Stimulated activated CD4-positive, alpha-beta T cell treated with anti-CD3 and anti-CD28 coated beads, Interleukin-2, amount 100 ng/mL, for 4 hours (primary cell): ENCODE results near the gene FAM222A.
A peak's percentile ranks its signal among the peaks of the same experiment; 100 is the strongest.

ENCODE experiments used
- DNase-seq: peaks from one replicate; pipeline ENCODE4 v3.0.0-alpha.2; 2020; ENCODE audit warnings: low read depth

The FAM222A gene

DNA sequence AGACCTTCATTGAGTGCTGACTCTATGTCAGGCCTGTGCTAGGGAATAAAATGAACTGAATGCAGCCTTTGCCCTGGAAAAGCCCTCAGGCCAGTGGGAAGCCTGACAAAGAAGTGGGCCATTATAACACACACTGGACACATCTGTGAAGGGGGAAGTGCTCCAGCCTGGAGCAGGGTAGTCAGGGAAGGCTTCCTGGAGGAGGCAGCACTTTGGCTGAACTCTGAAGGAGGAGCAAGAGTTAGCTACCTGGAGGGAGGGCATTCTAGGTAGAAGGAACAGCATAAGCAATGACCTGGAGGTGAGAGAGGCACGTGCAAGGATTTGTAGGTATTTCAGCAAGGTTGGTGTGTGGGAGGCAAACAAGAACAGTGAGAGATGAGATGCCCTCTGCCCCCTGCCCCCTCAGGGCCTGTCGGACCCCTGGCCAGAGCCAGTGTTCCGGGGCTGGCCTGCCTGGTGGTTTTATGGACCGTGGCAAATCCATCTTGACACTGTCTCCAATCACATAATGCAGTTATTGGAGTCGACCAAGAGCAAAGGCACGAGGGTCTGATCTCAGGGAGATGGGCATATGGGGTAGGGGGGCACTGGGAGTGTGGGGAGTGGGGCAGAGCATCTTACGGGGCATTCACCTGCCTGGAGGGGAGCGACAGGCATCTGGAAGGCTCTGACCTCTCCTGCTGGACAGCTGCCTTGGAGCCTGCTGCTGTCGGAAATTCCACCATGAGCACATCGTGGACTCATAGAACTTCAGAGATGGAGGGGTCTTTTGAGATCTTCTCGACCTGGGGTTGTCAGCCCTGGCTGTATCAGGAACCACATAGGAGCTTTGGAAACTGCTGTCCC is 2.7 kb upstream of the FAM222A start:
- DNase-seq, result no peak

DNA sequence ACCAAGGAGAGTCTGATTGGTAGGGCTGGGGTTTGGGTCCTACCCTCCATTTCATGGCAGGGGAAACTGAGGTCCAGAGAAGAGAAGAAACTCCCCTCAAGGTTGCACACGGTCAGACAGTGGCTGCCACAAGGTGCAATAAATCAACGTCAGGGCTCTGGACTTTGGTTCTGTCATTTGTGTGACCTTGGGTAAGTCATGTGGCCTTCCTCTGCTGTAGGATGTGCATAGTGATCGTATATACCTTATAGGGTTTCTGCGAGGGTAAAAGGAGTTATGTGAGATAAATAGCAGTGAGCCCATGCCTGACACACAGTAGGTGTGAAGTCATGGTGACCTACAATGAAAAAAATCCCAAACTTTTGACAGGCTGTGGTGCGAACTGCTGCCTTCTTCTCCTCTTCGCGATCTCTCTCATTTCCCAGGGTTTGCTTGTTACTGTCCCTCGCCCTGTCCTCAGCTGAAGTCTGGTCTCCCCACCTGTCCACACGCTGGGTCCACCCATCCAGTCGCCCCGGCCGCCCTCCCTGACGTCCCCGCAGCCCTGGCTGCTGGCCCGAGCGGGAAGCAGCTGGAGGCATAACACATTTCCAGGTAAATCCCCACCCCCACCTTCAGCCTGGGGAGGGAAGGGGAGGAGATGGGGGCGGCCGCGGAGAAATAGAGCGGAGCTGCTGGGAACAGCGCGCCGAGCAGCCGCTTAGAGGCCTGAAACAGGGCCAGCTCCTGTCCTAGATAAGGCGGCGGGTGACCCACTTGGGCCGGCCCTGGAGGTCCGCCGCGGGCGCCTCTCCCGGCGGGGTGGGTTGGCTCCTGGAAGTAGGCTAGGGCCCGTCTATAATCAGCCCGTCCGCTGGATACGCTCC is 1.8 kb upstream of the FAM222A start:
- DNase-seq, result no peak

DNA sequence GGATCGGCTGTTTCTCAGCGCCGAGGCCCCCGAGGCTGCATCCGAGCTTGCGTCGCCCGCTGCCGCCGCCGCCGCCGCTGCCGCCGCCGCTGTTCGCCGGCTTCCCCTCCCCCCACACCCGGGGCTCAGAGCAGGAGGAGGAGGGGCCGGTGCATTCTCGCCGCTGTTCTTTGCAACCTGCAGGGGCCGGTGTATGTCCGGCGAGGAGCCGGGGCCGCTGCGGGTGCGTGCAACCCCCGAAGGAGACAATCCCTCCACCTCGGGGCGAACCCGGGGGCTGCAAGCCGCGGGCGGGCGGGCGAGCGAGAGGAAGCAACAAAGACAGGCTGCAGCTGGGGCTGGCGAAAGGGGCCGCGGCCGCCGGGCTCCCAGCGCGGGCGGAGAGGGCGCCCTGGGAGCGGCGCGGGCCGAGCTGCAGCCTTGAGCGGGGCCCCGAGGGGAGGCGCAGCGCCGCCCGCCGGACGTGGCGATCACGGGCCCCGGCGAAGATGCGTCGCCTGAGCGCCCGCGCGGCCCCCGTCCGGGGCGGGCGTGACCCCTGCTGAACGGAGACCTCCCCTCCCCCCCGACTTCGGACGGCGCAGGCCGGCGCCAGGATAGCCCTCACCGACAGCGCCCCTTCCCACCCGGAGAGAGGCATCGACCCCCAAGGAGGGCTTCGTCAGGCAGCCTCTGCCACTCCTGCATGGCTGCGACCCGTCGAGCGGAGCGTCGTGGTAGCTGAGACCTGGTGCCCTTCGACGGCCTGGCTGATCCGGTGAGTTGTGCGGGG is 702 bp downstream of the FAM222A start:
- DNase-seq, result peak; percentile 28

DNA sequence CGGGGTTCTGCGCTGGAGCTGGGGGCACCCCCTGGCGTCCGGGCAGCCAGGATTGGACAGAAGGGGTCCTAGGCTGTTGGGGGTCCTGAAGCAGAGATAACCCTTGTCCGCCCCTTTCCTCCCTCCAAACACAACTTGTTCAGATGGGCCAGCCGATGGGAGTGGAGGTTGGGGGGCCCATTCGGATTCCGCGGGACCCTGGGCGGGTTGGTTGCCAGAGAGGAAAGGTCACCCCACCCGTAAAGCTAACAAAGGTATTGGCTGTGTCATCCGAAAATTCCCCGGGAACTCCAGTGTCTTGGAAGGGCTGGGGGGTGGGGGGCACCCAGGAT is 1.3 kb downstream of the FAM222A start:
- DNase-seq, result no peak

DNA sequence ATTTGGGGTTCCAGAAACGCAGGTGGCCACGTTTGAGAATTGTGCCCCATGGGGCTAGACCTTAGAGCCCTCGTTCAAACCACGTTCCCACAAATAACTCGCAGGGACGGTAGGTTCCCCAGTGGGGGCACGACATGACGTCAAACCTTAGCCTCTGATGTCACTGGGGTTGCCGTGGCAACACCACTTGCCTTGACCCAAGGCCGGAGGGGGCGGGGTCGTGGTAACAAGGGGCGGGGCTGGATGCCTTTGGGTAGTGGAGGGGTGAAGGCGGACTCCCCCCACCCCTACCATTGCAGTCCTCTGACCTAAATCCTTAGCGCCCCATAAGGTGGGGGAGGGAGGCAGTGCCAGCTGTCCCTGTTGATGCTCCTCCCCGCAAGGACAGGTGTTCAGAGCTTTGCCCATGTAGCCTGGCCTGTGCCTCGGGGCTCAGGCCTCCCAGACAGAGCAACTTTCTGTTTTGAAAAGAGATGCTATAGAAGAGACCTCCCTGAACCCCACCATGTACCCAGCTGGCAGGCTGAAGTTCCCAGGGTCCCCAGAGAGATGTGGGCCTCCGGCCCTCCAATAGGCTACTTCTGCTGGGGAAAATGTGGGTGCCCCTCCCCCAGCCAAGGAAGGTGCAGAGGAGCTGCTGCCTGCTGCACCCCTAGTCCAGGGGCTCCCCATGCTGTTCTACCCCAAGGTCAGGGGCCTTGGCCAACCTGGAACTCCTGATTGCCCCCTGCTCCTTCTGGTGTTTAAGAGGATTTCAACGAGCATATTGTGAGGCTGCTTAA is 1.9 kb downstream of the FAM222A start:
- no peak for DNase-seq

DNA sequence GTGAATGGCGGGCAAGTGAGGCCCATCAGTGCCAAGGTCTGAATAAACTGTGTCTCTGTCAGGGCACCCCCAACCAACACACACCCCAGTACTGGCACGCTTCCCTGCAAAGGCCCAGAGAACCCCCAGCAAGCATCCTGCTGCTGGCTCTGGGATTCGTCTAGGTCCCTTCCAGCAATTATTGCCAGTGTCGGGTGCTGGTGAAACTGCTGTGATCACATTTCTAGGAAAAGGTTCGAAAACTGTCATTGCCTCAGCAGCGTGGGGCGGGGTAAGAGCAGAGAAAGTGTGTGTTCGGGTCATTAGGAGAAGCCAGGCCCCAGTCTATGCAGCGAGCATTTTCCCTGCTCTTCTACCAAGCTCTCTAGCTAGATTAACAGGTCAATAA is 2.5 kb downstream of the FAM222A start:
- DNase-seq, result no peak

DNA sequence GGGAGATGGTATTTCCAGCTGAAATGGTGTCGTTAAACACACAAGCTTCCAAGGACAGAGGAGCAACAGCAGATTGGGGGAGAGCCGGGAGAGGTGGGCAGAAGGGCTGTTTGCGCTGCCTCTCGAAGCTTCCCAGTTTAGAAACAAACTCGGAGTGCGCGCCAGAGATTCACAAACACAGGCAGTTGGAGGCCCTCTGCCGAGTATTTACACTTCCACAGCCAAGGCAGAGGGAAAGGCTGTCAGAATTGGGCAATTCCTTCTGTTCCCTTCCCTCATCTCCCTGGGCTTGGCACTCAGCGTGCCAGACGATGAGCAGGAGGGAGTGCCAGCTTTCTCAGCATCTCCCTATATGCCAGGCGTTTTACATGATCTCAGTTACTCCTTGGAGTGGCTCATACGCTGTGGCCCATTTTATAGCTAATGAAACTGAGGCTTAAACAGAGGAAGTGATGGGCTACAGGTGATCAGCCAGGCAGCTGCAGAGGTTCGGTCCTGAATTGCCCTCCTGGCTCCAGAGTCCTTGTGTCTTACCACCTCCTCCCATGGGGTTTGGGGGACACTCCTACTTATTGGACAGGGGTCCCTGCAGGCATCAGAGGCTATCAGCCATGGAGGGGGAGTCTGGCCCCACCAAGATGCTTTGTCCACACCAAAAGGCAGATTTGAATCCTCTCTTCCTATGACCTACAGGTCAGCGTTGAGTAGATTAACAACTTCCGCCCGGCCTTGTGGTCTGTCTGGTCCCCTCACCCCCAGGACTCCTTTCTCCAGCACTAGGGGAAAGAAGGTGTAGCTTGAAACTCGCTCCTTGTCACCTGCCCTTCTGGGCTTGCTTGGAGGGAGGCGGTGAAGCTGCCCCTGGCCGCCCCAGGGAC is 3.1 kb downstream of the FAM222A start:
- no peak for DNase-seq

DNA sequence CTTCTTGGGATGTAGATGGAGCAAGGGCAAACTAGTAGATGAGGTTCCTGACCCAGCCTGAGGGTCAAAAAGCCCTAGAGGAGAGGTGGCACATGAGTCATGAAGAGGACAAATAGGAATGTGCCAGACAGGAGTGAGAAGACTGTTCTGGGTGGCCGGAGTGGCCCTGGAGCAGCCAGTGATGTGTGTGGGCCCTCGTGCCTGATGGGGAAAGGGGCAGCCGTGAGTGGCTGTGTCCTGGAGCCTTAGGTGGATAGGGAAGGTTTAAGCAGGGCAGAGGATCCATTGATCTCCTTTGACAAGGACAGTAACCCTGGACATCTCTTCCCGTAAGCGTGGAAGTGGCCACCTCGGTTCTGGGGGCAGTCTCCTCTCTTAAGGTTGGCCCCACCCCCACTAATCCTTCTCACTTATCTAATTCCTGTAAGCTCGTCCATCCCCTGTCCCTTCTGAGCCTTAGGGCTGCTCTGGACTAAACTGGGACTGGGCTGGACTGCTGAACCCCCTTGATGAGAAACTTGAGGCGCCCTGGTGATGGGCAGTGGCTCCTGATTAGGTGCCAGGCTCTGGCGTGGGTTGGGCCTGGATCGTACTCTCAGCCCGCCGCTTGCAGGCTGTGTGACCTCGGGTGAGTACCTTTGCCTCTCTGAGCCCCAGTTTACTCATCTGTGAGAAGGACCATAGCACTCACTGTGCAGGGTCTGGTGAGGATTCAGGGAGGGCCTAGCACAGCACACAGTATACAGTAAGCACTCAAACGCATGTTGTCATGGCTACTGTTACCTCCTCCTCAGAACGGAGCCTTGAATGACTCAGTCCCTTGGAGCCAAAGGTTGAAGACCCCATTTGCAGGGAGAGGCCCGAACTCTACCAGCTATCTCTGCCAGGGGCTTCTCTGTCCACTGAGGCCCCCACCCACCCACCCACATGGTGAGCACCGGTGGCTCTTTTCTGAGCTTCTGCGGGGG is 4.0 kb downstream of the FAM222A start:
- DNase-seq, result no peak

DNA sequence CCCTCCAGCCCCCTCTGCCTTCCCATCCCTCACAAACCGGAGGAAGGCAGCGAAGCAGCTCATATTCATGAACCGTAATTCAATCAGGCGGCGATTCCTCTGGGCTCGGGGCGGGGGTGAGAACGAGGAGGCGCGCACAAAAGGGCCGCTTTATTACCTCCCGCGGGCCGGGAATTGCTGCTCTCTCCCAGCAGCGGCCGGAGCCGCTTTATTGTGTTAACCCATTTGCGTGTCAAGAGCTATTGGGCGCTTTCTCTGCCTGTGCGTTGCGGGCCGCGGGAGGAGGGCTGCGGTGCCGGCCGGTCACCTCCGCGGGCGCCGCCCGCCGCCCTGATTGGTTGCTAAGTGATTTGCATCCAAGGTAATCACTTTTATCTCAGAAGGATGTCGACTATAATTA is 4.8 kb downstream of the FAM222A start:
- no peak for DNase-seq

DNA sequence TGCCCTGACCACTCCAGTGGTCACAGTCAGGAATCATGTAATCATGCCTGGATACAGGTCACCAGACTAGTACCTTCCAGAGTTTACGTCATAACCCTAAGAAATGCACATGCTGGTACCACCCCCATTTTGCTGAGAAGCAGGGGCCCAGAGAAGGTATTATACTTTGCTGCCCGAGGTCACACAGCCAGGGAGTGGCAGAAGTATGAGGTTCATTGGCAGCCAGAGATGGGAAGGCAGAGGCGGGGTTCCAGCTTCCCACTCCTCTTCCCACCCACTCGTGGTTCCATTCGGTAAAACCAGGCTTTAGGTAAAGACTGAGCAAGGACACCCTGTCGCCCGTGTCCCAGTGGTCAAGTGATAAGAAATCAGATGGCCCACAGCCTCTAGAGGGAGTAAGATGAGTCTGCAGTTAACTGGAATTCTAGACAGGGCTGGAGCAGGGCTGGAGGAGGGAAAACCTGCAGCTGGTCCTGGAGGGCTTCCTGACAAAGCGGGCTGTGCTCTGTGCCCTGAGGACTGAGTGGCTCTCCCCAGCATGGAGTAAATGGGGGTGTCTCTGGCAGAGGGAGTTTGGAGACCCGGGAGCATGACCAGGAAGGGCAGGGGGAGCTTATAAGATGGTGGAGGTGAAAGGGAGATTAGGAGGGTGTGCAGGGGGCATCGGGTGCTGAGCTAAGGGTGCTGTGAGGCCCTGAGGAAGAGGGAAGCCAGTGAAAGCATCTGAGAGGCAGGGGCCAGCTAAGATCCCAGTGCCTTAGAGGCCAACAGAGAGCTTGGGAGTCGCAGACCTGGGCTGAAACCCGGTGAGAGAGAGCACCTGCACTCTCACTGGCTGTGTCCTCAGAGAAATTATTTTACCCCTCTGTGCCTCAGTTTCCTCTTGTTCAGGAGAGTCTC is 5.7 kb downstream of the FAM222A start:
- no peak for DNase-seq

DNA sequence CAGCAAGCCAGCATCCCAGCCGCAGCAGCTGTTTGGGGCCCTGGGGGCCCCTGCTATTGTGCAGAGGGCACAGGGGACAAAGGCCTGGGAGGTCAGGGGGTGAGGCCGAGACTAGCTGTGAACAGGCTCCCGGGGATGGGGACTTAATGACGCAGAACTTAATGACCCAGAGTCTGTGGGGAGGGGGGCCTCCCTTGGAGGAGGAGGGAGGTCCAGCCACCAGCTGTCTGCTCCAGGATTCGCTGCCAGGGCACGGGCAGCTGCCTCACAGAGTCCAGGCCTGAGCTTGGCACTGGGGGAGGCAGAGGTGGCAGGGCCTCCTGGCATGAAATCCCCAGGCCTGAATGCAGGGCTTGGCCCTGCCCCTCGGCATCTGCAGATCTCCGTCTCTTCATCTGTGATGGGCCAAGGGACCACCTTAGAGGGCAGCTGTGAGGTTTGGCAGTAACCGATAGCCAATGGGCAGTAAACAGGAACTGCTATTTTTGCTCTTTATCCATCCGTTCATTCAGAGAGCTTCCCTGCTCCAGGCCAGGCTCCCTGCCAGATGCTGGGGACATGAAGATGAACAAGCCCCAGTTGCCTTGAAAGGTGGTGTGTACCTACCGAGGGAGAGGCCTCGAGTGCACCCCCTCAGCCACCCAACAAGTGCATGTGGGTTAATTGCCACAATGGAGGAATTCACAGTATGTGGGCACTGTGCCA is 6.7 kb downstream of the FAM222A start:
- no peak for DNase-seq

DNA sequence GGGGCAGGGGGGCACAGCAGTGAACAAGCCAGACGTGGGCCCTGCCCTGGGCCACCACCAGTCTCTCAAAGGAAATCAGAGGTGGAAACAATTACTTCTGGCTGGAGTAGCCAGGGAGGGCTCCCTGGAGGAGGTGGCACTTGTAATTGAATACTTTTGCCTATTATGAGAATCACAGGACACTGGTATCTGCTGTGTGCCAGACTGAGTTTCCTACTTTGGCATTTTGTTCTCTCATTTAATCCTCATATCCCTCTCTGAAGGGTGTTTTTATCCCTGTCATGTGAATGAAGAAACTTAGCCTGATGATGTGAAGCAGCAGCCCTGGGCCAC is 7.2 kb downstream of the FAM222A start:
- no peak for DNase-seq

DNA sequence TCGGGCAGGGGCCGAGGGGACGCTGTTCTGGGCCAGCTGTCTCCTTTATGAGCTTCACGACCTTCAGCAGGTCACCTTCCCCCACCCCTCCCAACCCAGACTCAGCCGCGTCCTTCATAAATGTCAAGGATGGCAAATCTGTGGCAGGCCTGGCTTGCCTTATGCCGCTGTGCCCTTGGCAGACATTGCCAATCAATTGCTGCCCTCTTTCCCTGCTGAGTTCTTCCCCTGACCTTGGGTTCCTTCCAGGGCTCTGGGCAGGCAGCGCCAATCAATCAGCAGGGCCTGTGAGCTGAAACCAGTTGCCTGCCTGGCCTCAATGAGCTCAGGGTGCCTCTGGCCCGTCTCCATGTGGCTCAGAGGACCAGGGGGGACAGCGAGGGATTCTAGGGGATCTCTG is 7.7 kb downstream of the FAM222A start:
- no peak for DNase-seq

DNA sequence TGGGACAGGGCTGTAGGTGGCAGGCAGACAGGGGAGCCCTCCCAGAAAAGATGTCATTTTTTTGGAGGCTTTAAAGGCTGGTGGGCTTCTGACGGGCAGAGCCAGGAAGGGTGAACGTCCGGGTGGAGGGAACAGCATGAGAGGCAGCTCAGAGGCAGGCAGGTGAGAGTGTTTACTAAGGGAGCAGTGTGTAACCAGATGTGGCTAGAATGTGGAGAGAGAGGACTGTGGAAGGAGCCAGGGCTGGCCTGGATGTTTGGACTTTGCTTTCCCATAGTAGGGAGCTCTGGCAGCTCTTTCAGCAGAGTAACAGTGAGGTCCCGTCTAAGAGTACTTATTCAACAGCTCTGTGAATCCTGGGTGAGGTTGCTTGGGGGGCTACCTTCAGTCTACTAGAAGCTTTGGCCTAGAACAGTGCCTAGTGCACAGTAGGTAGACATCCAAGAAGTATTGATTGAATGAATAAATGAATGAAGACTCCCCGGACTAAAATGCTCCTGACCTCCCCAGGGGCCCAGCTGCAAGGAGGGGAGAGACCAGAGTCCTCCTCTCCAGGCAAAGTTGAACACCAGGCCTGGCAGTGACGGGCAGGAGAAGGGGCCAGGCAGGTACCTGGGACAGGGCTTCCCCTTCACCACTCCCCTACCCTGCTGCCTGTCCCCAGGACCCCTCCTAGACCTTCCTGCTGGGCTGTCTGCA is 8.5 kb downstream of the FAM222A start:
- DNase-seq, result no peak

DNA sequence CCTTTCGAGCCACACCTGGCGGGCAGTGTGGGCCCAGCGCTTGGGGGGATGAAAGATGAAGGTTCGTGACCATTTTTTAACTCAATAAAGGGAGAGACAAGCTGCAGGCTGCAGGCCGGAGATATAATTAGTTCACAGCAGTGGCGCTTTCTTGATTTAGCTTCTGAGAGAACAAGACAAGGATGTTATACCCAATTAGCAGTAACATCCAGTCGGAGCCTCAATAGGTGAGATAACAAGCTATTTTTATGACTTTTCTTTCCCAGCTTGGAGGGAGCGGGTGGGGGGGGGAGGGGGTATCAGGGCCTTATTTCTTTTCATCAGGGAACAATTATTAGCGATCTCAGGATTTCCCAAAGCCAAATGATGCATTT is 9.1 kb downstream of the FAM222A start:
- no peak for DNase-seq

DNA sequence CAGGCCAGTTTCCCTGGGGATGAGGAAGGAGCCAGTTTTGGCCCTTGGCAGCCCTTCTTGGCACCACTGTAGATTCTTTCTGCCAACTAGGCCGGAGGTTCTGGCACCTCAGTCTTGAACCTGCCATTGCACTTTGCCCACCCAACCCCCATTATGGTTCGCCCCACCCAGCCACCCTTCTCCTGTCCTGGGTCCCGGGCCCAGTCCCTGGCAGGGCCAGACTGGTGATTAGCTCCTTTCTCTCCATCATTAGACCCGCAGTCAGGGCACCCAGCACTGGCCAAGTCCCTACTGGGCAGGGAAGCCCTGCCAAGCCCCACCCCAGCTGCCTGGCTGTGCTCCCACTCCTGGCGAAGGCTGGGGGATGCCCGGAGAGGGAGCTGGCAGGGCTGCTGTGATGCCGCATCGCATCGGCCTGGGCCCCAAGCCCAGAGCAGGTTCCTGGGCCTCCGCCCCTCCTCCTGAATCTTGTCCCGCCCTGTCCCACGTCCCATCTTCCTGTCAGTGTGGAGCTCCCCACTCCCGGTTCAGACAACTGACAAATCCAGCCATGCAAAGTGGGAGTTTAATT is 9.8 kb downstream of the FAM222A start:
- DNase-seq, result no peak

DNA sequence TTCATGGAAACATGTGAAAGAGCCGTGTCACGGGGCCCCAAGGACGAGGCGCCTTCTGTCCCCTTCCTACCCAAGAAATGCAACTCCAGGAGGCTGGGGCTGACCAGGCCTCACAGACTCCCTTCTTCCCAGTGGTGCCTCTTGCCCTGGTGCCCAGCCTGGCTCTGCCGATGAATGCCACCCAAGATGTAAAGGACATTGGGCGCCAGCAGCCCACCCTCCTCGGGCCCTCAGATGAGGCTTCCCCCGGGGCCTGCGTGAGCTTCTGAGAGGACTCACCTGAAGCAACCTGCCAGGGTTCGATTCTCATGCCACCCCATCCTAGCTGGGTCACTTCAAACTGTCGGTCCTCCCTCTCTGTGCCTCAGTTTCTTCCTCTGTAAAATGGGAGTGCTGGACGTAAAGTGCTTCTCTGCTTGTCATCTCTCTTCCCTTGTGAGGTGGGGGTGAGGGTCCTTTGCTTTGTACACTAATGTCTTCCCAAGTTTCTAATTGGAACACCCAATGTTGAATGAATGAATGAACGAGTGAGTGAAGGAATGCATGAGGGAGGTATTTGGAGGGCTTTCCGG is 10.8 kb downstream of the FAM222A start:
- DNase-seq, result no peak
